Neuronal stem cell (in vitro differentiated cells): ENCODE data around the gene NR2F1.
A peak's percentile ranks its signal among the peaks of the same experiment; 100 is the strongest.

Source experiments
- DNase-seq: peaks from one replicate; pipeline ENCODE4 v3.0.0-alpha.2; 2013; ENCODE audit warnings: low spot score
- H2AFZ ChIP-seq: one replicate; pipeline ENCODE4 v1.6.1; 2013; ENCODE audit warnings: mild to moderate bottlenecking, low read length, inconsistent platforms
- H2AK5ac ChIP-seq: 2 replicates; pipeline ENCODE4 v1.6.1; 2013; ENCODE audit warnings: low read depth, mild to moderate bottlenecking, inconsistent platforms, low read length, moderate library complexity, mixed read lengths
- H2BK120ac ChIP-seq: 2 replicates; pipeline ENCODE4 v1.6.1; 2013; ENCODE audit warnings: low read depth, mild to moderate bottlenecking, inconsistent platforms, low read length, moderate library complexity, mixed read lengths
- H2BK12ac ChIP-seq: one replicate; pipeline ENCODE4 v1.6.1; 2013; ENCODE audit warnings: low read length, inconsistent platforms
- H2BK15ac ChIP-seq: 2 replicates; pipeline ENCODE4 v1.6.1; 2013; ENCODE audit warnings: mild to moderate bottlenecking, low read length, inconsistent platforms, mixed read lengths
- H2BK5ac ChIP-seq: one replicate; pipeline ENCODE4 v1.6.1; 2013; ENCODE audit warnings: inconsistent platforms, mild to moderate bottlenecking, low read length, moderate library complexity
- H3K14ac ChIP-seq: one replicate; pipeline ENCODE4 v1.6.1; 2013; ENCODE audit warnings: low read length, inconsistent platforms
- H3K18ac ChIP-seq: 2 replicates; pipeline ENCODE4 v1.6.1; 2013; ENCODE audit warnings: low read length, inconsistent platforms
- H3K23ac ChIP-seq: 2 replicates; pipeline ENCODE4 v1.6.1; 2013; ENCODE audit warnings: low read depth, mild to moderate bottlenecking, mixed read lengths, low read length, inconsistent platforms; ENCODE audit not compliant: poor library complexity
- H3K27ac ChIP-seq: replicated peaks from 3 replicates; pipeline ENCODE4 v1.5.1; 2013; ENCODE audit warnings: low read length, inconsistent platforms
- H3K27me3 ChIP-seq, 3 experiments: 2 replicates each; pipeline ENCODE4 v1.6.1; 2013; ENCODE audit warnings: low read length in 3 of 3, mild to moderate bottlenecking in 2 of 3, inconsistent platforms in 1 of 3, low read depth in 1 of 3, mixed read lengths in 1 of 3, moderate library complexity in 1 of 3; ENCODE audit not compliant: control insufficient read depth in 3 of 3, insufficient read depth in 3 of 3
- H3K36me3 ChIP-seq, 2 donors: replicated peaks in 1 of 2; 2 replicates each; pipeline ENCODE4 v1.6.1; 2013; ENCODE audit warnings: low read length in 2 of 2; ENCODE audit not compliant: control insufficient read depth in 2 of 2, insufficient read depth in 2 of 2
- H3K4ac ChIP-seq: 2 replicates; pipeline ENCODE4 v1.6.1; 2013; ENCODE audit warnings: inconsistent platforms, mild to moderate bottlenecking, low read length, moderate library complexity
- H3K4me1 ChIP-seq, 2 donors: 1 replicate in 1 of 2; 2 replicates in 1 of 2; pipeline ENCODE4 v1.6.1; 2013; ENCODE audit warnings: low read length in 2 of 2, low read depth in 1 of 2; ENCODE audit not compliant: control insufficient read depth in 2 of 2, insufficient read depth in 1 of 2
- H3K4me2 ChIP-seq: one replicate; pipeline ENCODE4 v1.6.1; 2013; ENCODE audit warnings: mild to moderate bottlenecking, low read length, inconsistent platforms; ENCODE audit not compliant: insufficient read depth, poor library complexity, severe bottlenecking
- H3K4me3 ChIP-seq, 2 donors: 2 replicates each; pipeline ENCODE4 v1.5.1; 2013; ENCODE audit warnings: low read length in 2 of 2, mild to moderate bottlenecking in 2 of 2, inconsistent platforms in 1 of 2, moderate library complexity in 1 of 2
- H3K79me1 ChIP-seq: one replicate; pipeline ENCODE4 v1.6.1; 2013; ENCODE audit warnings: low read depth, mild to moderate bottlenecking, inconsistent platforms, low read length, moderate library complexity
- H3K9ac ChIP-seq: one replicate; pipeline ENCODE4 v1.6.1; 2013; ENCODE audit warnings: mild to moderate bottlenecking, low read depth, low read length, inconsistent platforms; ENCODE audit not compliant: poor library complexity
- H3K9me3 ChIP-seq, 2 donors: replicated peaks in 1 of 2; 2 replicates each; pipeline versions ENCODE3 to v1.6.1; 2013; ENCODE audit warnings: low read length in 2 of 2, mild to moderate bottlenecking in 2 of 2, inconsistent platforms in 1 of 2, low read depth in 1 of 2, mixed read lengths in 1 of 2, moderate library complexity in 1 of 2; ENCODE audit not compliant: control insufficient read depth in 2 of 2, insufficient read depth in 1 of 2
- H4K8ac ChIP-seq: one replicate; pipeline ENCODE4 v1.6.1; 2013; ENCODE audit warnings: low read depth, mild to moderate bottlenecking, inconsistent platforms, low read length, moderate library complexity
- H4K91ac ChIP-seq: one replicate; pipeline ENCODE4 v1.6.1; 2013; ENCODE audit warnings: low read length, low read depth, mild to moderate bottlenecking, inconsistent platforms; ENCODE audit not compliant: poor library complexity
- WGBS, 2 donors: extraction: QIAGEN DNeasy Blood & Tissue Kit; methylation state at CpG; one replicate each; pipeline ENCODE4 v1.1.7; 2013; ENCODE audit warnings: missing lambda C conversion rate in 2 of 2, mixed read lengths in 1 of 2; ENCODE audit not compliant: insufficient read length in 2 of 2, insufficient replicate concordance in 1 of 2; ENCODE audit errors: extremely low coverage in 2 of 2; 5-methylcytosine and 5-hydroxymethylcytosine counted together

Gene NR2F1

GRCh38 chr5:93604644-93605515, 21.9 kb downstream of the NR2F1 start:
- no peak overlapping the region for H3K4ac ChIP-seq
- no peak overlapping the region for H2BK12ac ChIP-seq
- H3K18ac ChIP-seq, result no peak overlapping the region
- no peak overlapping the region for H2AFZ ChIP-seq
- peaks cover 0 to 61% (median 7%) of the 10 kb centered on the region in 3 experiments for H3K27me3 ChIP-seq
- WGBS, 2 donors, result no CpG with 5 or more reads among the region's 10 CpGs
- peak overlapping the region in 1 of 2 donors; percentile 63 for H3K4me3 ChIP-seq
- H3K14ac ChIP-seq, result no peak overlapping the region
- no peak overlapping the region for H4K91ac ChIP-seq
- peaks cover 18 to 51% of the 10 kb centered on the region in 2 donors for H3K4me1 ChIP-seq
- H3K79me1 ChIP-seq, result no peaks in the 10 kb centered on the region
- H2BK120ac ChIP-seq, result no peak overlapping the region
- no peak overlapping the region for H4K8ac ChIP-seq
- H3K9me3 ChIP-seq, result no peaks in the 10 kb centered on the region
- no peak overlapping the region for H3K9ac ChIP-seq
- H3K36me3 ChIP-seq, result peaks cover 0 to 5% of the 10 kb centered on the region in 2 donors
- no peak overlapping the region for H2BK5ac ChIP-seq
- no peak overlapping the region for H3K23ac ChIP-seq
- no peak overlapping the region for H3K4me2 ChIP-seq
- DNase-seq, result no peak
- no peak overlapping the region for H2AK5ac ChIP-seq
- H2BK15ac ChIP-seq, result no peak overlapping the region
- no peak overlapping the region for H3K27ac ChIP-seq

- no peak overlapping the region for H2BK5ac ChIP-seq
- H3K4me2 ChIP-seq, result no peak overlapping the region
- no peak overlapping the region for H3K23ac ChIP-seq
- H3K27me3 ChIP-seq, result peaks cover 0 to 65% (median 14%) of the 10 kb centered on the region in 3 experiments
- no peak overlapping the region for H4K91ac ChIP-seq
- H3K4me1 ChIP-seq, result peaks cover 13 to 50% of the 10 kb centered on the region in 2 donors
- no peak for DNase-seq
- peaks cover 0 to 5% of the 10 kb centered on the region in 2 donors for H3K36me3 ChIP-seq
- no peak overlapping the region for H3K9ac ChIP-seq
- H3K27ac ChIP-seq, result no peak overlapping the region
- no peak overlapping the region for H2BK120ac ChIP-seq
- no peak overlapping the region for H3K4me3 ChIP-seq
- no peak overlapping the region for H3K4ac ChIP-seq
- no peak overlapping the region for H3K18ac ChIP-seq
- H2AFZ ChIP-seq, result no peak overlapping the region
- H2BK15ac ChIP-seq, result no peak overlapping the region
- no peak overlapping the region for H2AK5ac ChIP-seq
- H3K9me3 ChIP-seq, result no peaks in the 10 kb centered on the region
- H3K79me1 ChIP-seq, result no peaks in the 10 kb centered on the region
- no peak overlapping the region for H2BK12ac ChIP-seq
- H4K8ac ChIP-seq, result no peak overlapping the region
- no peak overlapping the region for H3K14ac ChIP-seq
Measured at GRCh38 chr5:93606382-93606752, 23.3 kb downstream of the NR2F1 start.

- Histone ChIP-seq H3K79me1 (no peaks in the 10 kb centered on the region), H2BK120ac (no peak overlapping the region), H3K23ac (no peak overlapping the region), H3K27ac (no peak overlapping the region), H2BK12ac (no peak overlapping the region), H3K4ac (no peak overlapping the region), H4K91ac (no peak overlapping the region), H3K14ac (no peak overlapping the region), H3K9ac (no peak overlapping the region), H4K8ac (no peak overlapping the region), H3K27me3 (peaks cover 0 to 63% (median 11%) of the 10 kb centered on the region in 3 experiments), H2BK5ac (no peak overlapping the region), H3K18ac (no peak overlapping the region), H2AFZ (no peak overlapping the region), H3K36me3 (peaks cover 0 to 5% of the 10 kb centered on the region in 2 donors), H3K4me1 (peaks cover 8 to 54% of the 10 kb centered on the region in 2 donors), H3K9me3 (no peaks in the 10 kb centered on the region), H2BK15ac (no peak overlapping the region), H3K4me2 (peak overlapping the region; percentile 38), H3K4me3 (peak overlapping the region in 1 of 2 donors; percentile 42), H2AK5ac (no peak overlapping the region)
- no CpG with 5 or more reads among the region's 19 CpGs for WGBS, 2 donors
- DNase-seq, result no peak
Measured at GRCh38 chr5:93607367-93608258, 24.6 kb downstream of the NR2F1 start.

GRCh38 chr5:93608855-93609254, 25.8 kb downstream of the NR2F1 start:
- Histone ChIP-seq H3K27me3 (peaks cover 0 to 54% (median 10%) of the 10 kb centered on the region in 3 experiments), H3K9me3 (no peaks in the 10 kb centered on the region), H3K27ac (no peak overlapping the region), H2BK120ac (no peak overlapping the region), H3K36me3 (peaks cover 0 to 5% of the 10 kb centered on the region in 2 donors), H3K9ac (no peak overlapping the region), H4K91ac (no peak overlapping the region), H2BK12ac (no peak overlapping the region), H2BK15ac (no peak overlapping the region), H3K14ac (no peak overlapping the region), H3K79me1 (no peaks in the 10 kb centered on the region), H4K8ac (no peak overlapping the region), H2AK5ac (no peak overlapping the region), H3K4me1 (peaks cover 5 to 60% of the 10 kb centered on the region in 2 donors), H3K4ac (no peak overlapping the region), H3K4me3 (no peak overlapping the region), H3K23ac (no peak overlapping the region), H3K18ac (no peak overlapping the region), H2AFZ (no peak overlapping the region), H3K4me2 (no peak overlapping the region), H2BK5ac (no peak overlapping the region)
- no peak for DNase-seq
- WGBS, 2 donors, result no CpG with 5 or more reads among the region's 4 CpGs
